PFSK-1 (cell line): ENCODE measurements around the gene MYCBPAP.

Source experiments
- FOXP2 ChIP-seq: optimal IDR thresholded peaks from 2 replicates; pipeline ENCODE3; 2011; ENCODE audit warnings: borderline replicate concordance, control low read depth, inconsistent platforms; ENCODE audit not compliant: insufficient read depth; ENCODE audit errors: extremely low read length, extremely low read depth
- POLR2AphosphoS5 ChIP-seq: IDR thresholded peaks from 2 replicates; pipeline ENCODE4 v1.6.1; 2012; ENCODE audit warnings: low read depth, mild to moderate bottlenecking, control low read depth, low read length, moderate library complexity
- SIN3A ChIP-seq: IDR thresholded peaks from 2 replicates; pipeline ENCODE4 v1.6.1; 2012; ENCODE audit warnings: mild to moderate bottlenecking, low read length, moderate library complexity, borderline replicate concordance; ENCODE audit not compliant: insufficient read depth
- TAF1 ChIP-seq: IDR thresholded peaks from 2 replicates; pipeline ENCODE4 v1.6.1; 2012; ENCODE audit warnings: low read length, control low read depth, borderline replicate concordance; ENCODE audit not compliant: insufficient read depth
- TF ChIP-seq, protein P1 (sequence below), 2 experiments: IDR thresholded peaks; 2 replicates each; pipeline versions ENCODE4 v1.6.1 to v1.8.0; 2011 to 2012; ENCODE audit warnings: low read depth in 2 of 2, low read length in 2 of 2, control low read depth in 1 of 2, inconsistent platforms in 1 of 2, mild to moderate bottlenecking in 1 of 2, moderate library complexity in 1 of 2; ENCODE audit not compliant: insufficient read depth in 1 of 2

GRCh38 chr17:50488880-50489279 lies 19.4 kb upstream of the MYCBPAP start:
- TF ChIP-seq SIN3A (no peak), TAF1 (no peak), POLR2AphosphoS5 (no peak), FOXP2 (no peak)
- TF ChIP-seq, protein P1, sequence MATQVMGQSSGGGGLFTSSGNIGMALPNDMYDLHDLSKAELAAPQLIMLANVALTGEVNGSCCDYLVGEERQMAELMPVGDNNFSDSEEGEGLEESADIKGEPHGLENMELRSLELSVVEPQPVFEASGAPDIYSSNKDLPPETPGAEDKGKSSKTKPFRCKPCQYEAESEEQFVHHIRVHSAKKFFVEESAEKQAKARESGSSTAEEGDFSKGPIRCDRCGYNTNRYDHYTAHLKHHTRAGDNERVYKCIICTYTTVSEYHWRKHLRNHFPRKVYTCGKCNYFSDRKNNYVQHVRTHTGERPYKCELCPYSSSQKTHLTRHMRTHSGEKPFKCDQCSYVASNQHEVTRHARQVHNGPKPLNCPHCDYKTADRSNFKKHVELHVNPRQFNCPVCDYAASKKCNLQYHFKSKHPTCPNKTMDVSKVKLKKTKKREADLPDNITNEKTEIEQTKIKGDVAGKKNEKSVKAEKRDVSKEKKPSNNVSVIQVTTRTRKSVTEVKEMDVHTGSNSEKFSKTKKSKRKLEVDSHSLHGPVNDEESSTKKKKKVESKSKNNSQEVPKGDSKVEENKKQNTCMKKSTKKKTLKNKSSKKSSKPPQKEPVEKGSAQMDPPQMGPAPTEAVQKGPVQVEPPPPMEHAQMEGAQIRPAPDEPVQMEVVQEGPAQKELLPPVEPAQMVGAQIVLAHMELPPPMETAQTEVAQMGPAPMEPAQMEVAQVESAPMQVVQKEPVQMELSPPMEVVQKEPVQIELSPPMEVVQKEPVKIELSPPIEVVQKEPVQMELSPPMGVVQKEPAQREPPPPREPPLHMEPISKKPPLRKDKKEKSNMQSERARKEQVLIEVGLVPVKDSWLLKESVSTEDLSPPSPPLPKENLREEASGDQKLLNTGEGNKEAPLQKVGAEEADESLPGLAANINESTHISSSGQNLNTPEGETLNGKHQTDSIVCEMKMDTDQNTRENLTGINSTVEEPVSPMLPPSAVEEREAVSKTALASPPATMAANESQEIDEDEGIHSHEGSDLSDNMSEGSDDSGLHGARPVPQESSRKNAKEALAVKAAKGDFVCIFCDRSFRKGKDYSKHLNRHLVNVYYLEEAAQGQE (IDR thresholded peaks at IDR 0.05; ENCODE audit: insufficient read depth in 1 of 2, low read depth in 2 of 2, low read length in 2 of 2) = no peak
